Endothelial cell of umbilical vein (primary cell): ENCODE measurements around the gene DTD1. TPM values are rescaled to one million over a fixed set of nuclear protein-coding genes. Genes with fewer than 3 reads are reported as not detected.

ENCODE experiments used
- BruUV-seq: library from RNA; stranded (reverse); fragments of 400-500 nt; replicated peaks from 2 replicates; lab custom pipeline; 2021; lab: Mats Ljungman, UMichigan
- CTCF ChIA-PET: fragments of 300-600, 350-600 bp; sonication (Branson Sonifier 250); formaldehyde crosslinking; loops from one replicate; lab custom pipeline; 2021; ENCODE audit warnings: antibody characterized with exemption, inconsistent platforms; lab: Charles Lee
- POLR2A ChIA-PET: fragments of 300-600, 350-600 bp; sonication (Branson Sonifier 250); formaldehyde crosslinking; loops from one replicate; lab custom pipeline; 2021; ENCODE audit warnings: antibody characterized with exemption, inconsistent platforms; lab: Charles Lee
- DNase-seq: peaks from one replicate; pipeline ENCODE4 v3.0.0-alpha.2; 2011; ENCODE audit warnings: low read depth, low spot score
- FAIRE-seq: peaks from 2 replicates; lab custom pipeline; 2011; peaks lifted over from hg19 to GRCh38; lab: Jason Lieb, UNC
- H2AFZ ChIP-seq: 2 replicates; pipeline ENCODE4 v1.6.0; 2012; ENCODE audit warnings: low read depth, low read length, control low read depth, inconsistent platforms
- H3K27ac ChIP-seq: 2 replicates; pipeline ENCODE4 v1.5.1; 2011; ENCODE audit warnings: low read depth, mild to moderate bottlenecking, control low read depth, low read length, moderate library complexity; ENCODE audit not compliant: insufficient read depth
- H3K27me3 ChIP-seq, 2 experiments: 2 replicates each; pipeline versions ENCODE4 v1.6.0 to v1.6.1; 2011; ENCODE audit warnings: low read length in 2 of 2, mixed read lengths in 1 of 2; ENCODE audit not compliant: control insufficient read depth in 2 of 2, insufficient read depth in 2 of 2
- H3K36me3 ChIP-seq, 2 experiments: 2 replicates in 1 of 2; 3 replicates in 1 of 2; pipeline ENCODE4 v1.5.1; 2011; ENCODE audit warnings: low read length in 2 of 2, mild to moderate bottlenecking in 1 of 2, moderate library complexity in 1 of 2; ENCODE audit not compliant: control insufficient read depth in 2 of 2, insufficient read depth in 2 of 2; ENCODE audit errors: extremely low read depth in 1 of 2
- H3K4me1 ChIP-seq: 3 replicates; pipeline ENCODE4 v1.5.1; 2011; ENCODE audit warnings: mild to moderate bottlenecking, low read length; ENCODE audit not compliant: control insufficient read depth, insufficient read depth; ENCODE audit errors: extremely low read depth
- H3K4me2 ChIP-seq: 2 replicates; pipeline ENCODE4 v1.6.1; 2011; ENCODE audit warnings: low read length, control low read depth, mixed read lengths; ENCODE audit not compliant: insufficient read depth
- H3K4me3 ChIP-seq, 3 experiments: fragments of 200-600 bp in 1 of 3; sonication (generic), shearing (Covaris generic) in 1 of 3; replicated peaks in 1 of 3; 2 replicates each; pipeline ENCODE4 v1.5.1; 2011 to 2016; ENCODE audit warnings: control low read depth in 3 of 3, low read length in 3 of 3, mild to moderate bottlenecking in 2 of 3, inconsistent platforms in 1 of 3, low read depth in 1 of 3, moderate library complexity in 1 of 3; ENCODE audit not compliant: insufficient read depth in 1 of 3
- H3K79me2 ChIP-seq: 2 replicates; pipeline ENCODE4 v1.6.0; 2012; ENCODE audit warnings: low read length, inconsistent platforms; ENCODE audit not compliant: control insufficient read depth, insufficient read depth
- H3K9ac ChIP-seq: replicated peaks from 2 replicates; pipeline ENCODE3; 2011; ENCODE audit warnings: low read length, control low read depth; ENCODE audit not compliant: insufficient read depth; ENCODE audit errors: extremely low read depth
- H3K9me1 ChIP-seq: replicated peaks from 3 replicates; pipeline ENCODE4 v1.6.0; 2011; ENCODE audit warnings: mild to moderate bottlenecking, low read length; ENCODE audit not compliant: control insufficient read depth, insufficient read depth; ENCODE audit errors: extremely low read depth
- H3K9me3 ChIP-seq: replicated peaks from 2 replicates; pipeline ENCODE4 v1.5.1; 2012; ENCODE audit warnings: low read length, inconsistent platforms; ENCODE audit not compliant: control insufficient read depth, insufficient read depth
- H4K20me1 ChIP-seq: replicated peaks from 2 replicates; pipeline ENCODE3; 2011; ENCODE audit warnings: mild to moderate bottlenecking, low read length; ENCODE audit not compliant: control insufficient read depth, insufficient read depth; ENCODE audit errors: extremely low read depth
- CTCF ChIP-seq, 2 donors: IDR thresholded peaks; 1 replicate in 1 of 2; 2 replicates in 1 of 2; pipeline ENCODE4 v1.5.1; 2011; ENCODE audit warnings: low read length in 2 of 2, mild to moderate bottlenecking in 2 of 2, moderate library complexity in 2 of 2, control low read depth in 1 of 2, inconsistent platforms in 1 of 2, low read depth in 1 of 2; ENCODE audit not compliant: insufficient read depth in 1 of 2; ENCODE audit errors: extremely low read depth in 1 of 2
- EZH2 ChIP-seq: IDR thresholded peaks from 2 replicates; pipeline ENCODE4 v1.6.1; 2012; ENCODE audit warnings: borderline replicate concordance, low read depth, mild to moderate bottlenecking, moderate library complexity, low read length, inconsistent platforms; ENCODE audit not compliant: severe bottlenecking
- FOS ChIP-seq: IDR thresholded peaks from 2 replicates; pipeline ENCODE4 v1.6.1; 2011; ENCODE audit warnings: mild to moderate bottlenecking, low read length, moderate library complexity, borderline replicate concordance; ENCODE audit not compliant: insufficient read depth
- GATA2 ChIP-seq: IDR thresholded peaks from 2 replicates; pipeline ENCODE4 v1.7.0; 2011; ENCODE audit warnings: low read depth, mild to moderate bottlenecking, moderate library complexity, mixed read lengths, low read length; ENCODE audit not compliant: insufficient read length, insufficient read depth
- JUN ChIP-seq: IDR thresholded peaks from 2 replicates; pipeline ENCODE4 v1.6.1; 2011; ENCODE audit warnings: borderline replicate concordance, low read depth; ENCODE audit not compliant: insufficient read length, insufficient read depth
- MAX ChIP-seq: IDR thresholded peaks from 2 replicates; pipeline ENCODE4 v1.6.1; 2011; ENCODE audit not compliant: insufficient read depth, insufficient read length
- MYC ChIP-seq: IDR thresholded peaks from one replicate; pipeline ENCODE4 v1.6.1; 2011; ENCODE audit warnings: mild to moderate bottlenecking, low read depth, low read length
- POLR2AphosphoS5 ChIP-seq: IDR thresholded peaks from 2 replicates; pipeline ENCODE4 v1.6.1; 2012; ENCODE audit warnings: low read depth, mild to moderate bottlenecking, control low read depth, low read length, moderate library complexity; ENCODE audit not compliant: insufficient read depth
- dilution Hi-C: fragments of 300-500 bp; cut with MboI; formaldehyde crosslinking; loops from one replicate; pipeline ENCODE4 v1.15.0; 2019; ENCODE audit warnings: low sequenced_read_pairs; ENCODE audit not compliant: extremely low pct_ligation_motif_present
- intact Hi-C: fragments of 100-400 bp; cut with micrococcal nuclease; formaldehyde crosslinking; loops from one replicate; pipeline ENCODE4 v1.10.0; 2022
- polyA plus RNA-seq, 4 experiments: library from polyadenylated mRNA; depleted of rRNA in 3 of 4; stranded (reverse) in 3 of 4; unstranded in 1 of 4; fragments of >200 nt; gene quantifications; 2 replicates each; pipeline versions ENCODE4 v1.2.1 to v1.2.3, GENCODE V29; 2011 to 2012; ENCODE audit warnings: missing spikeins in 1 of 4
- total RNA-seq: library from RNA; stranded (reverse); gene quantifications from 2 replicates; pipeline ENCODE4 v1.2.3, GENCODE V29; 2021

Gene DTD1
- total and polyA plus RNA-seq, 2 donors (not counting 3 experiments of a cell fraction or from before 2014, with no cell fraction given), result 48.2 to 50.8 TPM

GRCh38 chr20:18718129-18718528, 130.3 kb downstream of the DTD1 start:
- TF ChIP-seq GATA2, result no peak
- no peak for TF ChIP-seq MAX
- no peak for TF ChIP-seq JUN
- TF ChIP-seq POLR2AphosphoS5, result no peak
- TF ChIP-seq FOS, result no peak
- TF ChIP-seq MYC, result no peak
- no peak for TF ChIP-seq CTCF (IDR thresholded peaks at IDR 0.05; ENCODE audit: extremely low read depth in 1 of 2, insufficient read depth in 1 of 2, low read depth in 1 of 2, low read length in 2 of 2)
- no peak for TF ChIP-seq EZH2
- no peaks in the 10 kb centered on the region for H3K36me3 ChIP-seq
- CTCF ChIA-PET, result interaction anchor here (2.4 kb wide), 1 partner anchor 13 kb away, joined by 17 read pairs; no protein-coding TSS in a partner anchor
- no peaks in the 10 kb centered on the region for H4K20me1 ChIP-seq
- no peak overlapping the region for H3K27ac ChIP-seq
- no peak overlapping the region for H3K4me2 ChIP-seq
- dilution Hi-C loops, result no loop called here
- BruUV-seq, result no TSS peak
- no peaks in the 10 kb centered on the region for H3K4me1 ChIP-seq
- no peak overlapping the region for H3K9ac ChIP-seq
- DNase-seq, result no peak
- no peak overlapping the region for H2AFZ ChIP-seq
- POLR2A ChIA-PET, result no interaction called here
- no peak overlapping the region for H3K4me3 ChIP-seq
- no peaks in the 10 kb centered on the region for H3K9me3 ChIP-seq
- H3K79me2 ChIP-seq, result no peaks in the 10 kb centered on the region
- intact Hi-C loops, result no loop called here
- H3K9me1 ChIP-seq, result no peaks in the 10 kb centered on the region
- H3K27me3 ChIP-seq, result no peaks in the 10 kb centered on the region
- no peak for FAIRE-seq
